Posterior vena cava (tissue), 2 donors: Measurements from ENCODE around the gene PXK. TPM values are rescaled to one million over a fixed set of nuclear protein-coding genes. Genes with fewer than 3 reads are reported as not detected.

ENCODE experiments used
- DNase-seq: peaks from one replicate; pipeline ENCODE4 v3.0.0-alpha.2; 2020; ENCODE audit warnings: low spot score
- intact Hi-C, 2 donors: fragments of 100-400 bp; cut with DNase I; formaldehyde crosslinking; loops; one replicate each; pipeline versions ENCODE4 v1.14.1 to v1.14.2; 2022 to 2023
- total RNA-seq, 2 donors: library from RNA; stranded (reverse); fragmentation: NEBNext Ultra II Directional; extraction: Animal tissue kit (Norgen Biotek cat#: 25700); gene quantifications; one replicate each; pipeline ENCODE4 v1.2.1, GENCODE V29; 2021
- donor health status: DM: yes; HTN: yes; CAD: no.
- donor health status: DM: yes; HTN: yes; CAD: no.

PXK gene
- total RNA-seq, 2 donors from 2014 or later: 22.5 to 24.8 TPM

- intact Hi-C loops: no loop called here
- DNase-seq: no peak
Measured at GRCh38 chr3:58369038-58369437, 36.3 kb downstream of the PXK start.

GRCh38 chr3:58369876-58370275 is 37.2 kb downstream of the PXK start:
- DNase-seq: no peak
- intact Hi-C loops: no loop called here

DNA sequence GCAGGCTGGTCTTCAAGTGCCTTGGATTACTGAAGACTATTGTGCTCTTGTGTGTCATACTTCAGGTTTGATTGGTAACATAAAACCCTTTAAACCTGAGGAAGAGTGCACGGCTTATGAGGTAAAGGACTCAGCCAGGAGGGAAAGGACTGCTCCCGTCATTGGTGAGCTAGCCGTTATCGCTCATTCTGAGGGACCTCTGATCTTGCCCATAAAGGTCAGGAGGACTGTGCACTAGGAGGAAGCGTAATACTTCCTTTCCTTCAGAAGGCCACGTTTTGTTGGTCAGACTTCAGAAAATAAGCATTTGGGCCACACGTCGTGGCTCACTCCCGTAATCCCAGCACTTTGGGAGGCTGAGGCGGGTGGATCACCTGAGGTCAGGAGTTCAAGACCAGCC is 37.7 kb downstream of the PXK start:
- intact Hi-C loops: no loop called here
- no peak for DNase-seq

DNA sequence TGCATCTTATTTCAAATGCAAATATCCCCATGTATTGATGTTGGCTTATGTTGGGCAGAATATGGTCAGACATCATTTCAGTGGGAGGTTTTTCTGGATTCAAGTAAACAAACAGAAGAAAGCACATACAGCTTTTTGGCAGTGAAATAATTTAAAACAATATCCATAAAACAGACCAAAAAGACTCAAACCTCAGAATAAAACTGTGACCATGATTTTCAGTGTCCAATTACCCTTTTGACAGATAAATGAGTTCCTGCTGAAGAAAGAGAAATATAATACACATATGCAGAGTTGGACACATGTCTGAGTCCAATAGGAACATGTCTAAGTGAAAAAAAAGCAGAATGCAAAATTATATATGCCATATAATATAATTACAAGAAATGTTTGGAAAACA is 39.1 kb downstream of the PXK start:
- intact Hi-C loops: no loop called here
- DNase-seq: no peak

- intact Hi-C loops: no loop called here
- DNase-seq: no peak
Measured at GRCh38 chr3:58375254-58375653, 42.6 kb downstream of the PXK start.

DNA sequence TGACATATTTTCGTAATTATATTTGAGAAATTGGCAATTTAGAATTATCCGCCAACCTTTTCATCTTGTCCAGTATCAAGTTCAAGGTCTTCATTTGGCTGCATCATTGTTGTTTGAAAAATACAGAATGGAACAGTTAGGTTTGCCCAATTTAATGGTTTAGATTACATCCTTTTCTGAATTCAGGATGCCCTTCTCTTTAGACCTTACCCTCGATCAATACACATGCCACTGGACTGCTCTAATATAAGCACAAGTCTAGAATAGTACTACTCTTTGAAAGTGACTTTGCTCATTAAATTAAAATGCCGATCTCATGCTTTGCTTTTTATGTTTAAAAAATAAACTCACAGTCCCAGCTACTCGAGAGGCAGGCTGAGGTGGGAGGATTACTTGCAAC is 44.5 kb downstream of the PXK start:
- DNase-seq: no peak
- intact Hi-C loops: no loop called here

DNA sequence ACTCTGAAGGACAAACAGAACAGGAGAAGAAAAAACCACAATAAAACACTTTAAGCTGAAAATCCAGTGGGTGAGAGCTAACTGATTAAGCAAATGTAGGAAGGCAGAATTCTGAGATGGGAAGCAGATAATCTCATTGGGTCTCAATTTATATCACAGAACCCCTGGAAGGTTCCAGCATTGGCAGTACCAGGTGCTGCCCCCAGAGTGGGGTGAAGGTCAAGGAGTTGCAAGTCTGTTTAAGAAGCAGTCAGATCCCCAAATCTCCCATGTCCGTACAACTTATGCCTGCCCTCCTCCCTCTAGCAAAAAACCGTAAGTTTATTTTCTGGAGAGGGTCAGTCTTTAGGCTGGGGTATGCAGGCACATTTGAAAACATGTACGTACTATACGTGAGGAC is 45.1 kb downstream of the PXK start:
- no peak for DNase-seq
- intact Hi-C loops: loop anchor here in 1 of 2 donors (2.0 kb wide), 1 partner anchor 41 kb away; no protein-coding TSS in a partner anchor

GRCh38 chr3:58379351-58380073 is 46.8 kb downstream of the PXK start:
- no peak for DNase-seq
- intact Hi-C loops: loop anchor here in 1 of 2 donors (2.0 kb wide), 1 partner anchor 39 kb away; no protein-coding TSS in a partner anchor

DNA sequence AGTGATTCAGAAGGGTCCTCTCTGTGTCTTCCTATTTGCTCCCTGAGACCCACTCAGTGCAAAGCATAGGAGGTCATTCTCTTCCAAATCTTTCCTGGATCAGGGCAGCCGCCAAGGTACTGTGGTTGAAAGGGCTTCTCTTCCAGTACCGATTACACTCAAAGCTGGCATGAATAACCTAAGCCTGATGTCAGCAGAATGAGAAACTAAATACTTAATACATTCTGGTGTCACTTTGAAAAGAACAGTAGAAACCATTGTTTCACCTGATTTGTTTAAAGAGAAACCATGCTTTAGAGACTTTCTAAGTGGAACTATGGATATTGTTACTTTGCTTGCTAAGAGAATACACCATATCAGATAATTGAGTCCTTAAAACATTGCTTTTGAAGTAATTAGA is 50.8 kb downstream of the PXK start:
- no peak for DNase-seq
- intact Hi-C loops: no loop called here

- intact Hi-C loops: no loop called here
- DNase-seq: no peak
Measured at GRCh38 chr3:58383904-58384303, 51.2 kb downstream of the PXK start.

GRCh38 chr3:58384381-58385090 is 51.8 kb downstream of the PXK start:
- DNase-seq: no peak
- intact Hi-C loops: no loop called here

DNA sequence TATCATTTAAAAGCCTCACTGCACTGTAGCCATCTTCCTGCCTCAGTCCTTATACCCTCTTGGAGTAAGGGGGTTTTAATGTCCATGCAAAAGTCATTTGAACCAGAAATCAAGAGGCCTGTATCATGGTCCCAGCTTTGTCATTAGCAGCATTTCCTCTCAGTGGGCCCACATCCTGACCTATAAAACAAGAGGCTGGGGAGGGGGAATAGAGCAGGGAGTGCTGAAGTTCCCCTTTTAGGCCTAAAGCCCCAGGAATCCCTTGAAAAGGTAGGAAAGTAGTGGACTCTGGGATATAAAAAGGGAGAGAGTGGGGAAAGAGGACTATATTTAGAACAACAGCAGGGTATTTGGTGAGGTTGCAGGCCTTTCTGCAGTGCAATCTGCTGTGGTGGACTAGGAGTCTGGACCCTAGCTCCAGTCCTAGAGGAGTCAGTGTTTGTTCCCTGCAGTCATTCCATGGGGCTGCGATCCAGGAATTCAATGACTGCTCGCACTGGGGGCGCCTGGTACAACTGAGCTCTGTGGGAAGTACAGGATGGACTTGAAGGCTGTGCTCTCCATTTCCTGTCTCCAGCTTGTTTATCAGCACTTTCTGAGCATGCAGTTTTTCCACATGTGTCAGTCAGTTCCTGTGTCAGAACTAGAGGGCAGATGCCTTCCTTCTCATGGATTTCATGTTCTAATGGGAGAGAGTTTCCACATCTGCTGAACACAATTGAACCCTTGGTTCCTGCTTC is 54.1 kb downstream of the PXK start:
- DNase-seq: no peak
- intact Hi-C loops: no loop called here

DNA sequence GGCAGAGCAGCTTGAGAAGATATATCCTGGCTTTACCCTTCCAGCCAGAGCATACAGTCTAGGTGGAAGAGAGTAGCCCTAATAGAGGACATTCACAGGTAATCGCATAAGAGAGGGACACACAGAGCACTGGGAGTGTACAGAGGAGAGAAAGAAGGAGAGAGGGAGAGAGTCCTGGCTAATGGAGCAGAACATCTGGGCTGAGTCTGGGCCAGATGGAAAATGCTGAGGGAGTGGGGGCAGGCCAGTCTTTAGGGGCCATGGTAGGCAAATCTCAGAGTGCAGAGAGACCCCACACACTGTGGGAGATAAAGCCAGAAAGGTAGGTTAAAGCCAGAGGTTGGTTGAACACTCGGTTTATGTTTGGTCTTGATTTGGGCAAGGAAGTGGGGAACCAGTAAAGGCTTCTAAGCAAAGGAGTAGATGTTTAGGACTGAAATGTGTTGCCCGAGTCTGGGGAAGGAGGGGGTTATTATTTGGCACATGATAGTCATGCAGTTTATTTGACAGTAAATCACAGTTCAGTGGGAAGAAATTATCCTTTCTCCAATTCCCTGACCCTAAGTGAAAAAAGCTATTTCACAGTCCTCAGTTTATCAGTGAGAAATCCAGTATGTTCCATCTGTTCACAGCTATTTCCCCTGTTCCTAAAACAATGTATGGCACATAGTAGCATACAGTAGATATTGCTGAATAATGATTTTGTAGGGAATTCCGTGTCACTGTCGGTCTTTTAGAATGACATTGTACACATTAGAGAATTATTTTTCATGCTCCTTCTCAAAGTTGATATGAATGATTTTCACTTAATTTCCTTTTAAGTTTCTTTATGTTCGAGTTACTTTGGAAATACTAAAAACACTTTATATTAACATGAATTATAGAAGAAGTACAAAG is 55.2 kb downstream of the PXK start:
- intact Hi-C loops: no loop called here

GRCh38 chr3:58388550-58389091 is 55.9 kb downstream of the PXK start:
- intact Hi-C loops: no loop called here
- no peak for DNase-seq

More for the DNA sequence above, 55.2 kb downstream of the PXK start:
- no peak for DNase-seq

DNA sequence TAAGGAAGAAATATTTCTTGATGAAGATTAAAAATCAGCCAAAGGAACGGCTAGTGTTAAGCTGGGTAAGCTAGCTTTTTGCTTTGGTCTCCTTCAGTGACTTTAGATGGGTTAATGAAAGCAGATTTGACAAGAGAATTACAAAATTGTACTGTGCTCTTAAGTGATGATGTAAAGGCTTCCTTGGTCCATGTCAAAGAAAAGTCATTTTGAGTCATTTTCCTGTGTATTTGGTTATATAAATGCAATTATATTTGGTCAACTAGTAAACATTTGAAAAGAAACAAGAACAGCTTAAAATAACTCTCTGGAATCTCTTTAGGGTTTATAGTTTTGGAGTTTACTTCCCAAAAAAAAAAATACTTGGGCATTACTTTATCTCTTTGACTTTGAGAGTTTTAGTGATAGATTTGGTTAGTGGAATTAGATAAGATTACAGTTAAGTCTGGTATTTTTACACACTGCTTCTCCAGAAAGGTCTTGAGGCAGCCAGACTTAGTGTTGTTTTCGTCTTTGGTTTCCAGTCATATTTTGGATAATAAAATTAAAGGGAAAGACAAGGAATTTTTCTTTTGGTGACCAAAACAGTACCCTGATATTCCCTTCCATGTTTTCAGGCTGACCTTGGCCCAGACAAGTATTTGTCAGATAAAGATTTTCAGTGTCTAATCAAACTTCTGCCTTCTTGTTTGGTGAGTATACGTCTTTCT is 58.6 kb downstream of the PXK start:
- DNase-seq: no peak

GRCh38 chr3:58392181-58392580 is 59.5 kb downstream of the PXK start:
- DNase-seq: no peak
- intact Hi-C loops: no loop called here

More for the DNA sequence above, 58.6 kb downstream of the PXK start:
- intact Hi-C loops: no loop called here

DNA sequence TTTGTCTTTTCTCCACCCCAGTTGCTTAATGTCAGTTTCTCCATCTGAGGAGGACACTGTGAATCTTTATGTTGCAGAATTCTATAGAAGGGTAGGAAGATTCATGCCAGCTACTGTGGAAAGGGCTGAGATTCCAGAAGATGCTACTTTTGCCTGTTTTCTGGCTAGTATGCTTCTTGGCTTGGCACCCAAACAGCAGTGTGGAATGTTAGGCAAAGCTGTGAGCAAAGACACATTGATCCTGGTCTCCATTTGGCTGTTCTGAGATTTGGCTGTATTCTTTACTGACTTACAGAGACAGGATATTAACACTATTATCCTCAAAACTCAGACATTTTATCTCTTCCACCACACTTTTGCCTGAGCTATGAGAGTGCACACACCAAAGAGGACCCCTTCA is 61.6 kb downstream of the PXK start:
- no peak for DNase-seq
- intact Hi-C loops: no loop called here

GRCh38 chr3:58398669-58399333 is 66.1 kb downstream of the PXK start:
- intact Hi-C loops: no loop called here

More at GRCh38 chr3:58398669-58399333, 66.1 kb downstream of the PXK start:
- no peak for DNase-seq
